ENCODE measurements around the gene TLCD4. TPM values are rescaled to one million over a fixed set of nuclear protein-coding genes. Genes with fewer than 3 reads are reported as not detected.

The TLCD4 gene
- total and polyA plus RNA-seq, 2 donors (not counting 1 experiment from before 2014, with no cell fraction given), result 0.55 to 1.3 TPM

GRCh38 chr1:95115708-95116137 is 1.4 kb upstream of the TLCD4 start:
- no peak for TF ChIP-seq EZH2 (IDR thresholded peaks at IDR 0.05; ENCODE audit: borderline replicate concordance, insufficient read depth, low read depth, low read length, poor library complexity, severe bottlenecking)

GRCh38 chr1:95116580-95117206 is 462 bp upstream of the TLCD4 start:
- ATAC-seq (ENCODE audit: low read depth), result peak; percentile 83
- H3K27me3 Mint-ChIP-seq, result peaks cover 49% of the 10 kb centered on the region
- Histone ChIP-seq H3K4me2 (replicated peaks; ENCODE audit: low read depth, low read length, poor library complexity, severe bottlenecking) (peak overlapping the region; percentile 94), H4K20me1 (ENCODE audit: control insufficient read depth, insufficient read depth, low read length, poor library complexity, severe bottlenecking) (no peaks in the 10 kb centered on the region), H3K4me3 (ENCODE audit: control extremely low read depth in 1 of 5, extremely low read depth in 1 of 5, insufficient read depth in 1 of 5, low read depth in 2 of 5, low read length in 4 of 5) (peak overlapping the region; percentile 19 to 88 (median 74)), H3K27me3 (replicated peaks in 1 of 4; ENCODE audit: control extremely low read depth in 1 of 4, control insufficient read depth in 3 of 4, insufficient read depth in 4 of 4, low read length in 3 of 4) (peaks cover 0 to 29% (median 17%) of the 10 kb centered on the region in 4 experiments), H3K9me3 (ENCODE audit: control extremely low read depth in 1 of 3, control insufficient read depth in 2 of 3, insufficient read depth in 1 of 3, low read length in 2 of 3) (peaks cover 0 to 3% (median 0%) of the 10 kb centered on the region in 3 donors), H3K79me2 (ENCODE audit: control insufficient read depth, insufficient read depth, low read length) (no peaks in the 10 kb centered on the region), H3K4me1 (ENCODE audit: control insufficient read depth in 2 of 2, insufficient read depth in 2 of 2, low read length in 2 of 2) (peaks cover 5 to 10% of the 10 kb centered on the region in 2 donors), H2AFZ (ENCODE audit: insufficient read depth, low read depth, low read length, poor library complexity, severe bottlenecking) (peak overlapping the region; percentile 92), H3K36me3 (replicated peaks in 1 of 2; ENCODE audit: control extremely low read depth in 1 of 2, control insufficient read depth in 1 of 2, extremely low read depth in 1 of 2, insufficient read depth in 2 of 2, low read length in 1 of 2) (no peaks in the 10 kb centered on the region), H3K9ac (ENCODE audit: low read length) (peak overlapping the region; percentile 82), H3K27ac (ENCODE audit: low read length in 2 of 2) (peak overlapping the region in 1 of 2 donors; percentile 35)
- peak overlapping the region; percentile 97 for H3K4me3 Mint-ChIP-seq
- peak overlapping the region; percentile 90 for H3K27ac Mint-ChIP-seq
- no peaks in the 10 kb centered on the region for H3K9me3 Mint-ChIP-seq (ENCODE audit: insufficient read depth)
- ChIA-PET POLR2A (interaction anchor here (1.7 kb wide), 1 partner anchor 117 kb away, joined by 12 read pairs; the partner anchor contains the start of gene RWDD3), CTCF (interaction anchor here (0.9 to 4.4 kb wide), 12 partner anchors 9 to 119 kb away, joined by 3 to 36 read pairs (median 4); partner anchors contain the start of genes ALG14 and RWDD3)
- peaks cover 11% of the 10 kb centered on the region for H3K4me1 Mint-ChIP-seq
- peak; percentile 74 for DNase-seq
- under 1% methylated on average over 14 of the region's 17 CpGs for WGBS (ENCODE audit: insufficient coverage)
- intact Hi-C loops (cut with micrococcal nuclease), result loop anchor here (1.0 to 2.0 kb wide), 2 partner anchors 44 to 118 kb away; partner anchors contain the start of genes ALG14 and RWDD3
- TF ChIP-seq EZH2 (IDR thresholded peaks at IDR 0.05; ENCODE audit: borderline replicate concordance, insufficient read depth, low read depth, low read length, poor library complexity, severe bottlenecking) (no peak), CTCF (IDR thresholded peaks at IDR 0.05) (peak; percentile 74)

More at GRCh38 chr1:95115708-95116137, 1.4 kb upstream of the TLCD4 start:
- no peaks in the 10 kb centered on the region for H3K9me3 Mint-ChIP-seq (ENCODE audit: insufficient read depth)
- intact Hi-C loops (cut with micrococcal nuclease), result loop anchor here (1.0 to 2.0 kb wide), 2 partner anchors 43 to 119 kb away; partner anchors contain the start of genes ALG14 and RWDD3
- H3K9me3 ChIP-seq (ENCODE audit: control extremely low read depth in 1 of 3, control insufficient read depth in 2 of 3, insufficient read depth in 1 of 3, low read length in 2 of 3), result peaks cover 0 to 3% (median 0%) of the 10 kb centered on the region in 3 donors
- H3K4me3 ChIP-seq (ENCODE audit: control extremely low read depth in 1 of 5, extremely low read depth in 1 of 5, insufficient read depth in 1 of 5, low read depth in 2 of 5, low read length in 4 of 5), result no peak overlapping the region
- no peaks in the 10 kb centered on the region for H3K36me3 ChIP-seq (replicated peaks in 1 of 2; ENCODE audit: control extremely low read depth in 1 of 2, control insufficient read depth in 1 of 2, extremely low read depth in 1 of 2, insufficient read depth in 2 of 2, low read length in 1 of 2)
- H3K4me3 Mint-ChIP-seq, result peak overlapping the region; percentile 38
- peaks cover 48% of the 10 kb centered on the region for H3K27me3 Mint-ChIP-seq
- no peak for ATAC-seq (ENCODE audit: low read depth)
- H3K79me2 ChIP-seq (ENCODE audit: control insufficient read depth, insufficient read depth, low read length), result no peaks in the 10 kb centered on the region
- H3K4me1 Mint-ChIP-seq, result peaks cover 11% of the 10 kb centered on the region
- DNase-seq, result no peak
- ChIA-PET CTCF (interaction anchor here (0.9 to 4.4 kb wide), 11 partner anchors 8 to 118 kb away, joined by 3 to 36 read pairs (median 3); partner anchors contain the start of gene RWDD3), POLR2A (no interaction called here)
- no peak overlapping the region for H3K27ac Mint-ChIP-seq
- H2AFZ ChIP-seq (ENCODE audit: insufficient read depth, low read depth, low read length, poor library complexity, severe bottlenecking), result no peak overlapping the region
- H4K20me1 ChIP-seq (ENCODE audit: control insufficient read depth, insufficient read depth, low read length, poor library complexity, severe bottlenecking), result no peaks in the 10 kb centered on the region
- H3K27me3 ChIP-seq (replicated peaks in 1 of 4; ENCODE audit: control extremely low read depth in 1 of 4, control insufficient read depth in 3 of 4, insufficient read depth in 4 of 4, low read length in 3 of 4), result peaks cover 0 to 24% (median 17%) of the 10 kb centered on the region in 4 experiments
- H3K27ac ChIP-seq (ENCODE audit: low read length in 2 of 2), result no peak overlapping the region
- H3K9ac ChIP-seq (ENCODE audit: low read length), result no peak overlapping the region
- peaks cover 5 to 10% of the 10 kb centered on the region in 2 donors for H3K4me1 ChIP-seq (ENCODE audit: control insufficient read depth in 2 of 2, insufficient read depth in 2 of 2, low read length in 2 of 2)
- WGBS (ENCODE audit: insufficient coverage), result 68% methylated on average over 2 of the region's 3 CpGs
- H3K4me2 ChIP-seq (replicated peaks; ENCODE audit: low read depth, low read length, poor library complexity, severe bottlenecking), result no peak overlapping the region
